HT1080 (cell line): Measurements from ENCODE around the gene ZSCAN2. TPM values are rescaled to one million over a fixed set of nuclear protein-coding genes. Genes with fewer than 3 reads are reported as not detected.
"Not testable (repeated sequence)": the region's sequence is repeated elsewhere in the genome, so short reads cannot be mapped to it uniquely, and the experiment has no call there.

ENCODE experiments used
- DNase-seq: peaks from one replicate; pipeline ENCODE4 v3.0.0-alpha.2; 2015; ENCODE audit warnings: low read depth
- total RNA-seq: library from RNA; depleted of rRNA; stranded (reverse); fragments of >200 nt; shearing (Covaris generic); gene quantifications from 2 replicates; pipeline ENCODE4 v1.2.3, GENCODE V29; 2014

The ZSCAN2 gene
- total RNA-seq, 1 experiment from 2014 or later, result 12.7 TPM

- DNase-seq, result no peak
Measured at GRCh38 chr15:84634228-84634837, 33.5 kb downstream of the ZSCAN2 start.

GRCh38 chr15:84638103-84638502 lies 37.3 kb downstream of the ZSCAN2 start:
- DNase-seq, result peak; percentile 48

- not testable (repeated sequence) for DNase-seq
Measured at GRCh38 chr15:84641871-84642270, 41.1 kb downstream of the ZSCAN2 start.

DNA sequence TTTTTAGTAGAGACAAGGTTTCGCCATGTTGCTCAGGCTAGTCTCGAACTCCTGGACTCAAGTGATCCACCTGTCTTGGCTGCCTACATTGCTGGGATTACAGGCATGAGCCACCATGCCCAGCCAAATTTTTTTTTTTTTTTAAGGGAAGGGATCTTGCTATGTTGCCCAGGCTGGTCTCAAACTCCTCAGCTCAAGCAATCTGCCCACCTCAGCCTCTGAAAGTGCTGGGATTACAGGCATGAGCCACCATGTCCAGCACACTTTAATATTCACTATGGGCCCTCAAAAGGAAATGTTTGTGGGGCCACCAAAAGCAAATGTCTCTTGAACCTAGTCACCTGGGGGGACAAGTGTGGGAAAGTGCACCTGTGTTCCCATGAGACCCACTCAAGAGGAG lies 41.8 kb downstream of the ZSCAN2 start:
- DNase-seq, result not testable (repeated sequence)

DNA sequence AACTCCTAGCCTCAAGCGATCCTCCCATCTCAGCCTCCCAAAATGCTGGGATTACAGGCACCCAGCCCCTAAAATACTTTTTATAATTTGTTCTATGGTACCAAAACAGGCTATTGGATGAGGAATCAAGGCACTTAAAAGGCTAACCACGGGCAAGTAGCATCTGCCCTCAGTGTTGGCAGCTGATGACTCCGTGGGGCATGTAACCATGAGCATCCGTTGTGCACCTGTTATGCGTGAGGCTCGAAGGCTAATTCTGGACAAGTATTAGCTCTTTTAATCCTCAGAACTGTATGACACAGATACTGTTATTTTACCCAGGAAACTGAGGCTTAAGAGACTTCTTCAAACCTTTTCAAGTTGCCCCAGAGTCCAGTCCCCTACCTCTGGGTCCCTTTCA lies 43.0 kb downstream of the ZSCAN2 start:
- DNase-seq, result no peak

DNA sequence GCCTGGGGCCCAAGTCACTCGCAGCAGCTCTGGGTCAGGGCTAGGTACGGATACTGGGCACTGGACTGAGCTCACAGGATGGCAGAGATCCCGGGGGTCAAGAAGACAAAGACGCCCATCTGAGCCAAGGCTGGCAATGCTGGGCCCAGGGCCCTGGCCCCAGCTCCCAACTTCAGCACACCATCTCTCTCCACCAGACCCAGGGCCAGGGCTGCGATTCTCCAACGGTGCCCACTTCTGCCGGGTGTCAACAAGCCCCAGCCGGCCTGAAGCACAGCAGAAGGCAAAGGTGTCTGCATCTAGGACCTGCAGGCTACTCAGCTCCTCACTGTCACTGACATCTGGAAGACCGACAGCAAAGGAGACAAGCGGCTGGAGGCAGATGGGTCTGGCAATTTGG lies 44.7 kb downstream of the ZSCAN2 start:
- DNase-seq, result no peak

GRCh38 chr15:84645997-84646396 lies 45.2 kb downstream of the ZSCAN2 start:
- DNase-seq, result no peak

DNA sequence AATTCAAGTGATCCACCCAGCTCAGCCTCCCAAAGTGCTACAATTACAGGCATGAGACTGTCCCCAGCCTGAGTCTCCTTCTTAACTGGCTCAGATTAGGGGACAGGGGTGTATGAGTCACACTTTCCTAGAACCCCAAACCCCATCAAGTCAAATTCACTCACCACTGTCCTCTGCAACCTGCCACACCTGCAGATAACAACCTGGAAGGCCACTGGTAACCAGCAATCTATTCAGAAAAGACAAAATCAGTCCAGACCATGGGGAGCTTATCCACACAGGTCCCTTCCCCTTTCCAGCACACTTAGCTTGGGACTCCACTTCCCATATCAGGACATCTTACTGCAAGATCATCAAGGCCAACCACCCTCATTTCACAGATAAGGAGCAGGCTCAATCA lies 46.9 kb downstream of the ZSCAN2 start:
- no peak for DNase-seq

GRCh38 chr15:84648539-84648938 lies 47.7 kb downstream of the ZSCAN2 start:
- DNase-seq, result no peak

DNA sequence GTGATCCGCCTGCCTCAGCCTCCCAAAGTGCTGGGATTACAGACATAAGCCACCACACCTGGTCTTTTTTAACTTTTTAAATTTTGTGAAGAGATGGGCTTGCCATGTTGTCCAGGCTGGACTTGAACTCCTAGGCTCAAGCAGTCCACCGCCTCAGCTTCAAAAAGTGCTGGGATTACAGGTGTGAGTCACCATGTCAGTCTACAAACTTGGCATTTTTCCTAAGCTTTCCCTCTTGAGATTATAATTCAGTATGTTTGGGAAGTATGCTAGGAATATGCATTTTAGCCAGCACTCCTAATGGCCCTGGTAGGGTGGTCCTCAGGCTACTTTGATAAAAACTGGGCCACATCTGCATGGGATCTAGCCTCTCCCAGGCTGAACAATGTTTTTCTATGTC lies 48.9 kb downstream of the ZSCAN2 start:
- DNase-seq, result peak; percentile 24

GRCh38 chr15:84653584-84653909 lies 52.7 kb downstream of the ZSCAN2 start:
- no peak for DNase-seq

DNA sequence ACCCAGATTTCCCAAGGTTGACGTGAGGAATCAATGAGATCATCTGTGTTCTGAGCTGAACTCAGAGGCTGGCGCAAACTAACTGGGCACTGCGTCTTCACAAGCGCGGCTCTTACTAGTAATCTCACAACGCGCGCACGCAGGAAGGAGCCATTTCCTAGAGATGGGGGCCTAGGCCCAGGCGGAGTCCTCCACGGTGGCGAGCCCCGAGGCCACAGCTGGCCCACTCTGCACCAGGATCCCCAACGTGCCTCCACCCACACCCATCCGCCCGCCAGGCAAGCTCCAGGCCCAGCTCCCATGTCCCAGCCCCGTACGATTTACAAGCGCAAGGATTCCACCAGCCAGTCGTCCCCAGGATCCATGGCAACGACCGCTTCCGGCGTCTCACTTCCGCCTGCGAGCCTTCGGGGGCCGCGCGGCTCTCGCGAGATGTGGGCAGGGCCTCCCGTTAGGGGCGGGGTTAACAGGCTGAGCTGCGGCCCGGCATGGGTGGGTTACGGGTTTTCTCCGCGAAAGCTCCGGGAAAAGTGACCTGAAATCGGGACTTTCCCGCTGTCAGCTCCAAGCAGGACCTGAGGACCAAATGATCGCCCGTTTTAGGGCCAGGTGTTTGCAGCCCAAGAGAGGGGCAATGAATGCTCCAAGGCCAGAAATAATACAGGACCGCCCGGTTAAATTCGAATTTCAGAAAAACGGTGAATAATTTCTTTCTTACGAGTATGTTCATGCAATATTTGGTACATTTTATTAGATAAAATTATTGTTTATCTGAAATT lies 53.3 kb downstream of the ZSCAN2 start, which contains the start of gene WDR73:
WDR73 (minus strand) TSS at position 374 of the 779 bp plus-strand sequence; CDS start at position 365, 9 bp downstream.
- DNase-seq, result peak; percentile 89

- peak; percentile 82 for DNase-seq
Measured at GRCh38 chr15:84654689-84655453, 54.1 kb downstream of the ZSCAN2 start.

DNA sequence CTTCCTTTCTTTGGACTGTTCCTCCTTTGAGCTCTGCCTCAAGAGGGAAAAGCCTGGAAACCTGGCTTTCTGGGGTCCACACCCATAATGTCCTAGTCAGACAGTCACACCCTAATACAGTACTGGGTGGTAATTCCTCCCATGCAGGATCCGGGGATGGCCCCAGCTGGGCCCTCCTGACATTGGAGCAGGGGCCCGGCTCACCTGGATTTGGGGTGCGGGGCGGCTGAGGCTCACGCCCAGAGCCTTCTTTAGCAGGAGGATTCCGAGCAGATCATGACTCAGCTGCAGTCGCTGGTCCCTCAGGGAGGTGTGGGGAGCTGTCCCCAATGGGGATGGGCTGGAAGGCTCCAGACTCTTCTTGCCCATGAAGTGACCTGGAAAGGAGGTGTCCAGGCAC lies 56.2 kb downstream of the ZSCAN2 start:
- no peak for DNase-seq

GRCh38 chr15:84657748-84658079 lies 56.9 kb downstream of the ZSCAN2 start:
- no peak for DNase-seq

DNA sequence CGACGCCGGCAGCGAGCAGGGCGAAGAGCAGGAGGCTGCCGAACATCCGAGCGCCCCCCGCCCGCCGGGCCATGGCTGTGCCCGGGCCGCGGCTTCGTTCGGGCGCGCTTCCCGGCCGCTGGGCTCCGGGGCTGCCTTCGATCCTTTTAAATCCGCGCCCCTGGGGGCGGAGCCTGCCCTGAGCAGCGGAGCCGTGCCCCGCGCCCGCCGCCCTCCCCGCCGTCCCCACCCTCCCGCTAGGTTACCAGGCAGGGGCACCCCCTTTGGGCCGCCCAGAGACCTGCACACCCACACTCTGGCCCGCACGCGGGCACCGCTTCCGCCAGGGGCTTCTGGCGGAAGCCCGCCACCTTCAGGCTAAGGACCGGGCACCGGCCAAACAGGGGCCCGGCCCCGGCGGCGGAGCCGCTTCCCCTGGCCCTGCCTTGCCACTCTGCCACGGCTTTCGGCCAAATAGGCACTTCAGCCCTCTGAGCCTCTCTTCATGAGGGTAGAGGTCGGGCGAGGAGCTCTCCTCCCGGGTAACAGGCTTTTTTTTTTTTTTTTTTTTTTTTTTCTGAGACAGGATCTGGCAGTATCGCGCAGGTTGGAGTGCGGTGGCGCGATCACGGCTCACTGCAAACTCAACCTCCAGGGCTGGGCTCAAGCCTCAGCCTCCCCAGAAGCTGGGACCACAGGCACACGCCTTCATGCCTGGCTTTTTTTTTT lies 57.4 kb downstream of the ZSCAN2 start, which contains the start of gene NMB:
NMB (minus strand) TSS at position 120 of the 708 bp plus-strand sequence; CDS start at position 73, 47 bp downstream.
- DNase-seq, result peak; percentile 63

GRCh38 chr15:84658788-84659411 lies 58.1 kb downstream of the ZSCAN2 start:
- no peak for DNase-seq

- DNase-seq, result no peak
Measured at GRCh38 chr15:84659904-84660781, 59.3 kb downstream of the ZSCAN2 start.

DNA sequence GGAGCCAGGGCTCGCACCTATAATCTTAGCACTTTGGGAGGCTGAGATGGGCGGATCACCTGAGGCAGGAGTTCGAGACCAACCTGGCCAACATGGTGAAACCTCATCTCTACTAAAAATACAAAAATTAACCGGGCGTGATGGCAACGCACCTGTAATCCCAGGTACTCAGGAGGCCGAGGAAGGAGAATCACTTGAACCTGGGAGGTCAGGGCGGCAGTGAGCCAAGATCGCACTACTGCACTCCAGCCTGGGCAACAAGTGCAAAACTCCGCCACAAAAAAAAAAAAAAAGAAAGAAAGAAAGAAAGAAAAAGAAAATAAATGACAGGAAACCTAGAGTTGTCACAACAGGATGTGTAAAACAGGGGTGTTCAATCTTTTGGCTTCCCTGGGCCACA lies 60.2 kb downstream of the ZSCAN2 start:
- no peak for DNase-seq

GRCh38 chr15:84666373-84666772 lies 65.6 kb downstream of the ZSCAN2 start:
- DNase-seq, result no peak
